DMS114 treated with DMSO at 0.1 percent for 48 hours (cell line): ENCODE measurements around the gene RPL7L1.

Source experiments
- DNase-seq: peaks from one replicate; lab custom pipeline; 2025; ENCODE audit not compliant: unreplicated experiment; lab: John Stamatoyannopoulos, UW

The RPL7L1 gene

GRCh38 chr6:42928986-42929820 is 49.8 kb downstream of the RPL7L1 start, which contains the start of gene CNPY3:
CNPY3 (plus strand) TSS chr6:42929480; CDS start chr6:42929571, 91 bp downstream.
- DNase-seq, result peak; percentile 98

- DNase-seq, result no peak
Observed at GRCh38 chr6:42929821-42930360, 50.5 kb downstream of the RPL7L1 start.

- no peak for DNase-seq
Observed at GRCh38 chr6:42932412-42932811, 53.0 kb downstream of the RPL7L1 start.

- no peak for DNase-seq
Observed at GRCh38 chr6:42933205-42933604, 53.8 kb downstream of the RPL7L1 start.

GRCh38 chr6:42935322-42935721 is 55.9 kb downstream of the RPL7L1 start:
- no peak for DNase-seq

- DNase-seq, result no peak
Observed at GRCh38 chr6:42936398-42936797, 57.0 kb downstream of the RPL7L1 start.

- no peak for DNase-seq
Observed at GRCh38 chr6:42937548-42938427, 58.4 kb downstream of the RPL7L1 start.

GRCh38 chr6:42938428-42938796 is 59.0 kb downstream of the RPL7L1 start:
- DNase-seq, result no peak

GRCh38 chr6:42938987-42939809 is 59.8 kb downstream of the RPL7L1 start:
- no peak for DNase-seq
